PC-3 (cell line): ENCODE measurements around the gene SH3PXD2A.

Experiments used
- EZH2 ChIP-seq: fragments of 300-600 bp; sonication (generic); IDR thresholded peaks from one replicate; pipeline ENCODE4 v1.6.1; 2017; ENCODE audit warnings: antibody characterized with exemption, mild to moderate bottlenecking, low read length; ENCODE audit not compliant: unreplicated experiment
- TF ChIP-seq, protein P1 (sequence below): fragments of 300-600 bp; sonication (generic); conservative IDR thresholded peaks from 2 replicates; pipeline ENCODE4 v1.5.1; 2017; ENCODE audit warnings: antibody characterized with exemption, low read depth, mild to moderate bottlenecking, low read length

DNA sequence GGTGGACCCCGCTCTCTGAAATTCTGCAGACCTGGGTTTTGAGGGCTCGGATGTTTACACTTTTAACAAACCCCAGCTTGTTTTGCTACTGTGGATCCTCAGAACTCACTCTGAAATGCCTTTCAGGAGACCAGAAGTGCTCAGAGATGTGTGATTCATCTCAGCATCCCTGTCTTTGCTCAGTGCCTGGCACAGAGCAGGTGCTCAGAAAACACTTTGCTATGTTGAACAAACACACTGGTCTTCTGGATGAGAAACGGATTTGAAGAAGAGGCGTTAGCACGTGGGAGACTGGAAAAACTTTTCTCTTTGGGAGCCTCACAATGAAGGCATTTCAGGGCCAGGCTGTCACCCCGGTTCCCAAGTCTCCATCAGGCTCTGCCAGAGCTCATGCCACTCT lies 53.3 kb downstream of the SH3PXD2A start:
- TF ChIP-seq, protein P1, sequence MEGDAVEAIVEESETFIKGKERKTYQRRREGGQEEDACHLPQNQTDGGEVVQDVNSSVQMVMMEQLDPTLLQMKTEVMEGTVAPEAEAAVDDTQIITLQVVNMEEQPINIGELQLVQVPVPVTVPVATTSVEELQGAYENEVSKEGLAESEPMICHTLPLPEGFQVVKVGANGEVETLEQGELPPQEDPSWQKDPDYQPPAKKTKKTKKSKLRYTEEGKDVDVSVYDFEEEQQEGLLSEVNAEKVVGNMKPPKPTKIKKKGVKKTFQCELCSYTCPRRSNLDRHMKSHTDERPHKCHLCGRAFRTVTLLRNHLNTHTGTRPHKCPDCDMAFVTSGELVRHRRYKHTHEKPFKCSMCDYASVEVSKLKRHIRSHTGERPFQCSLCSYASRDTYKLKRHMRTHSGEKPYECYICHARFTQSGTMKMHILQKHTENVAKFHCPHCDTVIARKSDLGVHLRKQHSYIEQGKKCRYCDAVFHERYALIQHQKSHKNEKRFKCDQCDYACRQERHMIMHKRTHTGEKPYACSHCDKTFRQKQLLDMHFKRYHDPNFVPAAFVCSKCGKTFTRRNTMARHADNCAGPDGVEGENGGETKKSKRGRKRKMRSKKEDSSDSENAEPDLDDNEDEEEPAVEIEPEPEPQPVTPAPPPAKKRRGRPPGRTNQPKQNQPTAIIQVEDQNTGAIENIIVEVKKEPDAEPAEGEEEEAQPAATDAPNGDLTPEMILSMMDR: no peak
- TF ChIP-seq EZH2: no peak
